Hepatocyte (in vitro differentiated cells): ENCODE data around the gene TSPAN13. TPM values are rescaled to one million over a fixed set of nuclear protein-coding genes. Genes with fewer than 3 reads are reported as not detected.
A peak's percentile ranks its signal among the peaks of the same experiment; 100 is the strongest.

ENCODE experiments used
- DNase-seq: peaks from one replicate; pipeline ENCODE4 v3.0.0-alpha.2; 2016; ENCODE audit warnings: low spot score
- H2AFZ ChIP-seq: fragments of 200-600 bp; sonication (generic); 2 replicates; pipeline ENCODE4 v1.6.0; 2016; ENCODE audit warnings: antibody characterized with exemption, mild to moderate bottlenecking
- H3K27ac ChIP-seq: fragments of 200-600 bp; sonication (generic); 2 replicates; pipeline ENCODE4 v1.5.1; 2016; ENCODE audit warnings: mild to moderate bottlenecking
- H3K27me3 ChIP-seq: fragments of 200-600 bp; sonication (generic); 2 replicates; pipeline ENCODE4 v1.6.1; 2016
- H3K36me3 ChIP-seq: fragments of 200-600 bp; sonication (generic); replicated peaks from 2 replicates; pipeline ENCODE4 v1.5.1; 2016; ENCODE audit warnings: low read depth; ENCODE audit not compliant: insufficient read depth
- H3K4me1 ChIP-seq: fragments of 200-600 bp; sonication (generic); 2 replicates; pipeline ENCODE4 v1.5.1; 2016; ENCODE audit warnings: mild to moderate bottlenecking, moderate library complexity; ENCODE audit not compliant: insufficient read depth
- H3K4me2 ChIP-seq: fragments of 200-600 bp; sonication (generic); 2 replicates; pipeline ENCODE4 v1.6.0; 2016
- H3K4me3 ChIP-seq: fragments of 200-600 bp; sonication (generic); 2 replicates; pipeline ENCODE4 v1.5.1; 2016; ENCODE audit warnings: mild to moderate bottlenecking
- H3K79me2 ChIP-seq: fragments of 200-600 bp; sonication (generic); 2 replicates; pipeline ENCODE4 v1.6.0; 2017; ENCODE audit warnings: mild to moderate bottlenecking
- H3K9me2 ChIP-seq: fragments of 200-600 bp; sonication (generic); replicated peaks from 2 replicates; pipeline ENCODE4 v1.6.0; 2017; ENCODE audit warnings: mild to moderate bottlenecking; ENCODE audit not compliant: insufficient read depth
- H3K9me3 ChIP-seq: fragments of 200-600 bp; sonication (generic); 2 replicates; pipeline ENCODE4 v1.5.1; 2016; ENCODE audit warnings: low read depth, mild to moderate bottlenecking
- H4K20me1 ChIP-seq: fragments of 200-600 bp; sonication (generic); 2 replicates; pipeline ENCODE4 v1.6.0; 2016; ENCODE audit warnings: mild to moderate bottlenecking; ENCODE audit not compliant: insufficient read depth, poor library complexity, severe bottlenecking
- EZH2 ChIP-seq: fragments of 200-600 bp; sonication (generic); IDR thresholded peaks from 2 replicates; pipeline ENCODE4 v1.6.1; 2016; ENCODE audit warnings: antibody characterized with exemption, mild to moderate bottlenecking, borderline replicate concordance
- EZH2phosphoT487 ChIP-seq: fragments of 200-600 bp; sonication (generic); IDR thresholded peaks from one replicate; pipeline ENCODE4 v1.6.1; 2018; ENCODE audit warnings: antibody characterized with exemption, mild to moderate bottlenecking, low read depth, moderate library complexity; ENCODE audit not compliant: unreplicated experiment, severe bottlenecking
- WGBS: methylation state at CpG from one replicate; pipeline ENCODE4 v1.1.6; 2016; ENCODE audit warnings: low lambda C conversion rate; ENCODE audit errors: missing lambda C conversion rate; 5-methylcytosine and 5-hydroxymethylcytosine counted together
- polyA plus RNA-seq: library from polyadenylated mRNA; unstranded; fragments of >200 nt; fragmentation: Nextera tagmentation; extraction: Ambion mirVana; gene quantifications from 2 replicates; pipeline ENCODE4 v1.2.1, GENCODE V29; 2016
- total RNA-seq: library from RNA; depleted of rRNA; stranded (reverse); fragments of >200 nt; gene quantifications from 2 replicates; pipeline ENCODE4 v1.2.3, GENCODE V29; 2014
- TF ChIP-seq, protein P1 (sequence below): fragments of 200-600 bp; sonication (generic); IDR thresholded peaks from 2 replicates; pipeline ENCODE4 v1.5.1; 2016; ENCODE audit warnings: antibody characterized with exemption, mild to moderate bottlenecking; ENCODE audit not compliant: poor library complexity

The TSPAN13 gene
- total and polyA plus RNA-seq, 2 experiments from 2014 or later, result 164 to 173 TPM

DNA sequence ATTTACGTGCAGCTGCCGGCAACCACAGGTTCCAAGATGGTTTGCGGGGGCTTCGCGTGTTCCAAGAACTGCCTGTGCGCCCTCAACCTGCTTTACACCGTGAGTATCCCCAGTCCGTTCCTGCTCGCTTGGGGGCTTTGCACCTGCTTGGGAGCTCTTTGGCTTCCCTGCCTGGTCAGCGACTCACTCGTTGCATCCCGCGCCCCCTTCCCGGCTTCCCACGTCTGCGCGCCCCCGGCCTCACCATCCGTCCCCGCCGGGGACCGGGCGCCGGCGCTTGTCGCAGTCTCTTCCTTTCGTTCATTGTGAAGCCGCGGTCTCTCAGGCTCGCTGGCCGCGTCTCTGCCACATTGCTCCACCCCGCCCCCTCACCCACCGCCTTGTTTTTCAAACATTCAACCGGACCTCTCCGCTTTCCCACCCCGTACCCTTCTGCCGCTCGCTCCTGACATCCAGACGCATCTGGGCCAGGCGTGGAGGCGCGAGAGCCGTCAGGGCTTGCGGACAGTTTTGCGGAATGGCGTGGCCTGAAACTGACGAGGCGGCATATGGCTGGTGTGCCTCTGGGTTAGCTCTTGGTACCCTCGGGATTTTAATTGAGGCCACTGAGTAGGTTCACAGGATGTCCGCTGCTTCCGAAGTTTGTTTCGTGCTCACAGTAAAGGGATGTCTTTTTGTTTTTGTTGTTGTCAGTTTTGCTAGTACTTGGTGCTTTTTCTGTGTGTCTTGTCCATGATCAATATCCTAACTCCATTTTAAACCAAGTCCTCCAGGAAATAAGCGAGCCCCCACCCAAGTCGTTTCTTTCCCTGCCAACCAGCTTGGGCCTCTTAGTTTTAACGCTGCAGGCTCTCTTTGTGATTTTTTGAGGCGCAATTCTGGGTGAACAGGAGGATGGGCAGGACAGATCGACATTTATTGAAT lies 639 bp downstream of the TSPAN13 start:
- H3K4me1 ChIP-seq, result no peaks in the 10 kb centered on the region
- TF ChIP-seq EZH2phosphoT487, result no peak
- TF ChIP-seq, protein P1, sequence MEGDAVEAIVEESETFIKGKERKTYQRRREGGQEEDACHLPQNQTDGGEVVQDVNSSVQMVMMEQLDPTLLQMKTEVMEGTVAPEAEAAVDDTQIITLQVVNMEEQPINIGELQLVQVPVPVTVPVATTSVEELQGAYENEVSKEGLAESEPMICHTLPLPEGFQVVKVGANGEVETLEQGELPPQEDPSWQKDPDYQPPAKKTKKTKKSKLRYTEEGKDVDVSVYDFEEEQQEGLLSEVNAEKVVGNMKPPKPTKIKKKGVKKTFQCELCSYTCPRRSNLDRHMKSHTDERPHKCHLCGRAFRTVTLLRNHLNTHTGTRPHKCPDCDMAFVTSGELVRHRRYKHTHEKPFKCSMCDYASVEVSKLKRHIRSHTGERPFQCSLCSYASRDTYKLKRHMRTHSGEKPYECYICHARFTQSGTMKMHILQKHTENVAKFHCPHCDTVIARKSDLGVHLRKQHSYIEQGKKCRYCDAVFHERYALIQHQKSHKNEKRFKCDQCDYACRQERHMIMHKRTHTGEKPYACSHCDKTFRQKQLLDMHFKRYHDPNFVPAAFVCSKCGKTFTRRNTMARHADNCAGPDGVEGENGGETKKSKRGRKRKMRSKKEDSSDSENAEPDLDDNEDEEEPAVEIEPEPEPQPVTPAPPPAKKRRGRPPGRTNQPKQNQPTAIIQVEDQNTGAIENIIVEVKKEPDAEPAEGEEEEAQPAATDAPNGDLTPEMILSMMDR, result no peak
- TF ChIP-seq EZH2, result no peak
- H3K27ac ChIP-seq, result peak overlapping the region; percentile 83
- H3K9me2 ChIP-seq, result no peaks in the 10 kb centered on the region
- H3K4me3 ChIP-seq, result peak overlapping the region; percentile 89
- no peaks in the 10 kb centered on the region for H3K9me3 ChIP-seq
- H3K79me2 ChIP-seq, result peaks cover 50% of the 10 kb centered on the region
- DNase-seq, result peak; percentile 66
- H2AFZ ChIP-seq, result peak overlapping the region; percentile 76
- no peaks in the 10 kb centered on the region for H3K27me3 ChIP-seq
- no peaks in the 10 kb centered on the region for H3K36me3 ChIP-seq
- no peaks in the 10 kb centered on the region for H4K20me1 ChIP-seq
- H3K4me2 ChIP-seq, result peak overlapping the region; percentile 83
- 1% methylated on average over 54 of the region's 58 CpGs for WGBS

DNA sequence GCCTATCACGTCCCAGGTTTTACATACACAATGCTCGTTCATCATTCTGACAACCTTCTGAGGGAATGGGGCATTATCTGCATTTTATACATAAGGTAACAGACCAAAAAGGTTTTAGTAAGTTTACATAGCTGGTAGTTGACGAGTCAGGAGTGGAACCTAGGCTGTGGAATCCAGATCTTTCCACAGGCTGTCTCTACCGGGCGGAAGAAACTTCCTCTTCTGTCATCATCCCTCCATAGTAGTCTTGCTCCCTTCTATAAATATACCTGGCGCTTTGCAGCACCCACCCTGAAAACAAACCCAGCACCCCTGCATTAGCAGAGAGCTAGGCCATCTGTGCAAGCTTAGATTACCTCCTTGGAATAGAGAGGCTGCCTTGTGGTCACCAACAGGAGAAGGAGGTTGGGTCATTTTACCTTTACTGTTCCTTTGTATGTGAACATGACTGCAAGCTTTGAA lies 1.3 kb downstream of the TSPAN13 start:
- WGBS, result 16% methylated on average over 6 of the region's 6 CpGs

DNA sequence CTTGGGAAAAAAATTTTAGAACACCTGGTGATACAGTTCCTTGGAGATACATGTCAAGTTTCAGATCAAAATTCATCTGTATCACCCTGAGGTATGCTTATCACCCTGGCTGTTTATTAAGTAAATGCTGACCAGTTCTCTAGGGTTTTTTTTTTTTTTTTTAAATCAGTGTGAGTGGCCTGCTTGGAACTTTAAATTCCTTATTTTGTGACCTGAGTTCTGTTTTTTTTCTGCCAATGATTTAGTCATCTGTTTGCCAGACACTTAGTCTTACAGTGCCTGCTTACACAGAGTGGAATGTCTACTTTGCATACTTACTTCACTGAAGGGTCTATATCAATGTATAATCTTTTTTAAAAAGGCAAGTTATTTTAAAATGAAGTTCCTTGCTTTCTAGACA lies 1.8 kb downstream of the TSPAN13 start:
- H3K9me2 ChIP-seq, result no peaks in the 10 kb centered on the region
- H3K4me3 ChIP-seq, result peak overlapping the region; percentile 89
- H3K79me2 ChIP-seq, result peaks cover 62% of the 10 kb centered on the region
- H3K27me3 ChIP-seq, result no peaks in the 10 kb centered on the region
- no peaks in the 10 kb centered on the region for H3K36me3 ChIP-seq
- no peaks in the 10 kb centered on the region for H4K20me1 ChIP-seq
- H2AFZ ChIP-seq, result no peak overlapping the region
- no peak for DNase-seq
- TF ChIP-seq EZH2phosphoT487 (no peak), EZH2 (no peak)
- TF ChIP-seq, protein P1, result no peak
- no peaks in the 10 kb centered on the region for H3K4me1 ChIP-seq
- peak overlapping the region; percentile 83 for H3K4me2 ChIP-seq
- H3K27ac ChIP-seq, result peak overlapping the region; percentile 83
- H3K9me3 ChIP-seq, result no peaks in the 10 kb centered on the region

More for the DNA sequence above, 1.3 kb downstream of the TSPAN13 start:
- Histone ChIP-seq H3K4me2 (peak overlapping the region; percentile 83), H3K4me3 (peak overlapping the region; percentile 89), H3K27ac (peak overlapping the region; percentile 83), H2AFZ (peak overlapping the region; percentile 76), H3K4me1 (no peaks in the 10 kb centered on the region), H3K9me3 (no peaks in the 10 kb centered on the region), H3K36me3 (no peaks in the 10 kb centered on the region), H3K9me2 (no peaks in the 10 kb centered on the region), H3K27me3 (no peaks in the 10 kb centered on the region), H4K20me1 (no peaks in the 10 kb centered on the region), H3K79me2 (peaks cover 57% of the 10 kb centered on the region)
- TF ChIP-seq EZH2 (no peak), EZH2phosphoT487 (no peak)
- TF ChIP-seq, protein P1, result no peak
- DNase-seq, result peak; percentile 14
